HL-60 (cell line): ENCODE measurements around the gene GRWD1.

ENCODE experiments used
- CTCF ChIP-seq: IDR thresholded peaks from one replicate; pipeline ENCODE4 v1.5.1; 2011; ENCODE audit warnings: low read length, control low read depth, inconsistent platforms; ENCODE audit not compliant: insufficient read depth
- POLR2AphosphoS5 ChIP-seq: IDR thresholded peaks from 2 replicates; pipeline ENCODE4 v1.6.1; 2012; ENCODE audit warnings: low read depth
- REST ChIP-seq: IDR thresholded peaks from 2 replicates; pipeline ENCODE4 v1.6.1; 2012; ENCODE audit warnings: low read depth; ENCODE audit not compliant: insufficient replicate concordance

GRCh38 chr19:48442116-48443035 is 3.4 kb upstream of the GRWD1 start:
- TF ChIP-seq CTCF (no peak), POLR2AphosphoS5 (no peak), REST (no peak)
